Breast epithelium (tissue), 4 donors: Measurements from ENCODE around the gene NCOA1. TPM values are rescaled to one million over a fixed set of nuclear protein-coding genes. Genes with fewer than 3 reads are reported as not detected.

Experiments
- DNase-seq, 2 donors: peaks; one replicate each; pipeline ENCODE4 v3.0.0-alpha.2; 2019; ENCODE audit warnings: low spot score in 2 of 2
- H3K27ac ChIP-seq, 2 donors: fragments of 200-600 bp; sonication (generic) in 1 of 2; one replicate each; pipeline ENCODE4 v1.5.1; 2016 to 2019; ENCODE audit warnings: mild to moderate bottlenecking in 1 of 2
- H3K27me3 ChIP-seq, 2 donors: fragments of 200-600 bp; sonication (generic) in 1 of 2; one replicate each; pipeline versions ENCODE4 v1.5.1 to v1.6.0; 2017 to 2019; ENCODE audit warnings: control low read depth in 1 of 2, mild to moderate bottlenecking in 1 of 2
- H3K36me3 ChIP-seq: fragments of 200-600 bp; one replicate; pipeline ENCODE4 v1.5.1; 2019
- H3K4me1 ChIP-seq, 2 donors: fragments of 200-600 bp; sonication (generic); one replicate each; pipeline ENCODE4 v1.5.1; 2016 to 2019; ENCODE audit warnings: control low read depth in 1 of 2
- H3K4me3 ChIP-seq, 3 donors: fragments of 200-600 bp; sonication (generic); 1 replicate in 2 of 3; 2 replicates in 1 of 3; pipeline ENCODE4 v1.5.1; 2016 to 2019; ENCODE audit warnings: mild to moderate bottlenecking in 3 of 3, moderate library complexity in 2 of 3
- H3K9me3 ChIP-seq, 2 donors: fragments of 200-600 bp; sonication (generic) in 1 of 2; one replicate each; pipeline ENCODE4 v1.5.1; 2016 to 2019; ENCODE audit warnings: control low read depth in 1 of 2
- POLR2A ChIP-seq: fragments of 450-650 bp; IDR thresholded peaks from one replicate; pipeline ENCODE4 v1.6.1; 2016; ENCODE audit warnings: antibody characterized with exemption, mild to moderate bottlenecking, moderate library complexity
- POLR2AphosphoS5 ChIP-seq, 3 donors: sonication (generic); formaldehyde crosslinking; IDR thresholded peaks; one replicate each; pipeline ENCODE4 v1.6.1; 2017; ENCODE audit warnings: antibody characterized with exemption in 3 of 3
- intact Hi-C: fragments of 100-400 bp; cut with DNase I; formaldehyde crosslinking; loops from one replicate; pipeline ENCODE4 v1.15.1; 2023; ENCODE audit warnings: low total_unique reads
- total RNA-seq, 3 donors: library from RNA; depleted of rRNA; stranded (reverse); fragments of >200 nt; gene quantifications; one replicate each; pipeline ENCODE4 v1.1.0, GENCODE V29; 2016
- TF ChIP-seq, protein P1 (sequence below), 3 donors: fragments of 450-650 bp; IDR thresholded peaks; one replicate each; pipeline ENCODE4 v1.5.1; 2016 to 2017; ENCODE audit warnings: antibody characterized with exemption in 3 of 3, mild to moderate bottlenecking in 3 of 3, moderate library complexity in 3 of 3

The NCOA1 gene
- total RNA-seq, 3 donors from 2014 or later: 66.4 to 83.4 (median 69.2) TPM

DNA sequence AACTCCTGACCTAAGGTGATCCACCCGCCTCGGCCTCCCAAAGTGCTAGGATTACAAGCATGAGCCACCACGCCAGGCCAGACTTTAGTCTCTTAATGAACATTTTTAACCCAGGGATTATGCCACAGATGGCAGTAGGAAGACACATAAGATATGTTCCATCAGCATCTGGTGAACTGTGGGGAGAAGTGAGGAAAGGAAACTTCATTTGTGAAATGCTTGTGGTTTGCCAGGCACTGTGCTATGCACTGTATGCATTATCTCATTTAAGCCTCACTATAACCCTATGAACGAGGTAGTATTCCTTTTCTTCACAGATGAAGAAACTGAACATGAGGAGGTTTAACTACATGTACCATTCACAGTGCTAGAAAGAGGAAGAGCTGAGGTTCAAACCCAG is 272.8 kb downstream of the NCOA1 start:
- H3K4me1 ChIP-seq: no peaks in the 10 kb centered on the region
- H3K27ac ChIP-seq: no peak overlapping the region
- intact Hi-C loops: no loop called here
- TF ChIP-seq POLR2A (no peak), POLR2AphosphoS5 (IDR thresholded peaks at IDR 0.05) (no peak)
- TF ChIP-seq, protein P1, sequence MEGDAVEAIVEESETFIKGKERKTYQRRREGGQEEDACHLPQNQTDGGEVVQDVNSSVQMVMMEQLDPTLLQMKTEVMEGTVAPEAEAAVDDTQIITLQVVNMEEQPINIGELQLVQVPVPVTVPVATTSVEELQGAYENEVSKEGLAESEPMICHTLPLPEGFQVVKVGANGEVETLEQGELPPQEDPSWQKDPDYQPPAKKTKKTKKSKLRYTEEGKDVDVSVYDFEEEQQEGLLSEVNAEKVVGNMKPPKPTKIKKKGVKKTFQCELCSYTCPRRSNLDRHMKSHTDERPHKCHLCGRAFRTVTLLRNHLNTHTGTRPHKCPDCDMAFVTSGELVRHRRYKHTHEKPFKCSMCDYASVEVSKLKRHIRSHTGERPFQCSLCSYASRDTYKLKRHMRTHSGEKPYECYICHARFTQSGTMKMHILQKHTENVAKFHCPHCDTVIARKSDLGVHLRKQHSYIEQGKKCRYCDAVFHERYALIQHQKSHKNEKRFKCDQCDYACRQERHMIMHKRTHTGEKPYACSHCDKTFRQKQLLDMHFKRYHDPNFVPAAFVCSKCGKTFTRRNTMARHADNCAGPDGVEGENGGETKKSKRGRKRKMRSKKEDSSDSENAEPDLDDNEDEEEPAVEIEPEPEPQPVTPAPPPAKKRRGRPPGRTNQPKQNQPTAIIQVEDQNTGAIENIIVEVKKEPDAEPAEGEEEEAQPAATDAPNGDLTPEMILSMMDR (IDR thresholded peaks at IDR 0.05): no peak
- no peaks in the 10 kb centered on the region for H3K27me3 ChIP-seq
- peaks cover 3% of the 10 kb centered on the region for H3K36me3 ChIP-seq
- H3K9me3 ChIP-seq: no peaks in the 10 kb centered on the region
- DNase-seq: no peak
- no peak overlapping the region for H3K4me3 ChIP-seq

DNA sequence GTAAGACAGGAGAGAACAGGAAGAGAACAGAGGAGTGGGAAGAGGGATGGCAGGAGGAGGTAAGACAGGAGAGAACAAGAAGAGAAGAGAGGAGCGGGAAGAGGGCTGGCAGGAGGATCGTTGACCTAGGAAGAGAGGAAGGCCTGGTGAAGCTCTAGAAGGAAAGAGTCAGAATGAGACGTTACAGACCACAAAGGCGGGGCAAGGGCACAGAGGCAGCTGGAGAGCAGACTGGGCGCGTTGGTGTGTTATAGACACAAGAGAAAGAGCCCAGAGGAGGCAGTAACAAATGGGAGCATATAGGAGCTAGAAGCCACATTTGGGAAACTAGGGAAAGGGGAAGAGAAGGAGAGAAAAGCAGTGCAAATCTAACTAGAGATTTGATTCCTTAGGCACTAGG is 275.6 kb downstream of the NCOA1 start:
- no peak for DNase-seq
- H3K27me3 ChIP-seq: no peaks in the 10 kb centered on the region
- no peaks in the 10 kb centered on the region for H3K9me3 ChIP-seq
- no peak overlapping the region for H3K4me3 ChIP-seq
- no peaks in the 10 kb centered on the region for H3K4me1 ChIP-seq
- TF ChIP-seq, protein P1 (IDR thresholded peaks at IDR 0.05): no peak
- TF ChIP-seq POLR2AphosphoS5 (IDR thresholded peaks at IDR 0.05) (no peak), POLR2A (no peak)
- peaks cover 3% of the 10 kb centered on the region for H3K36me3 ChIP-seq
- intact Hi-C loops: no loop called here
- H3K27ac ChIP-seq: no peak overlapping the region

DNA sequence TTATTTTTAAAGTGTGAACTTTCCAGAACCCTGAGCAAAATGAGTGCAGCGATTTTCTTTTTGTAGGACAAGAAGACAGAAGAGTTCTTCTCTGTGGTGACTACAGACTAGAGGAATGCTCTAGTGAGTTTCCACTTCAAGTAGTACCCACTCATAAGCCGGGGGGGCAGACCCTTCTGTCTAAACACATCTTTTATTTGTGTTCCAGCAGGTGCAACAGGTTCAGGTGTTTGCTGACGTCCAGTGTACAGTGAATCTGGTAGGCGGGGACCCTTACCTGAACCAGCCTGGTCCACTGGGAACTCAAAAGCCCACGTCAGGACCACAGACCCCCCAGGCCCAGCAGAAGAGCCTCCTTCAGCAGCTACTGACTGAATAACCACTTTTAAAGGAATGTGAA is 277.0 kb downstream of the NCOA1 start:
- TF ChIP-seq, protein P1 (IDR thresholded peaks at IDR 0.05): no peak
- TF ChIP-seq POLR2AphosphoS5 (IDR thresholded peaks at IDR 0.05) (no peak), POLR2A (no peak)
- no peaks in the 10 kb centered on the region for H3K27me3 ChIP-seq
- H3K4me1 ChIP-seq: no peaks in the 10 kb centered on the region
- H3K9me3 ChIP-seq: no peaks in the 10 kb centered on the region
- H3K4me3 ChIP-seq: no peak overlapping the region
- no peak for DNase-seq
- intact Hi-C loops: no loop called here
- no peak overlapping the region for H3K27ac ChIP-seq
- H3K36me3 ChIP-seq: peaks cover 3% of the 10 kb centered on the region

DNA sequence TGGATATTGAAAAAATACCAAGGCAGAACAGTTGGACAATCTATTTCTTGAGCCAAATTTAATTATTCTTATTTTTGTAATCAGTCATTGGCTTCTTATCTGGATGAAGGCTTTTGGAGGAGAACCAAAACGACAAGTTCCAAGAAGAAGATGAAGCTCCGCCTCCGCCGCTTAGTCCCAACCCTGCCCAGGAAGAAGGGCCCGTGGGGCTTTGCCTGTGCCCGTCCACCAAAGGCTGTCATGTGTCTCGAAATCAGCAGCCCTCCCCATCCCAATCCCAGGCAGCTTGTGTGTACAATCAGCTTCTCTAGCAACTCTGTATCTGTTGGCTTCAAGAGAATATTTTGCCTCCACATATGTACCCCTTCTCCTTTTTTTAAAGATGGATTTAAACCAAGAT is 277.5 kb downstream of the NCOA1 start:
- intact Hi-C loops: no loop called here
- Histone ChIP-seq H3K4me1 (no peaks in the 10 kb centered on the region), H3K27ac (no peak overlapping the region), H3K27me3 (no peaks in the 10 kb centered on the region), H3K4me3 (no peak overlapping the region), H3K36me3 (peaks cover 3% of the 10 kb centered on the region), H3K9me3 (no peaks in the 10 kb centered on the region)
- TF ChIP-seq POLR2AphosphoS5 (IDR thresholded peaks at IDR 0.05): no peak
- TF ChIP-seq, protein P1 (IDR thresholded peaks at IDR 0.05): no peak
- no peak for TF ChIP-seq POLR2A
- no peak for DNase-seq

DNA sequence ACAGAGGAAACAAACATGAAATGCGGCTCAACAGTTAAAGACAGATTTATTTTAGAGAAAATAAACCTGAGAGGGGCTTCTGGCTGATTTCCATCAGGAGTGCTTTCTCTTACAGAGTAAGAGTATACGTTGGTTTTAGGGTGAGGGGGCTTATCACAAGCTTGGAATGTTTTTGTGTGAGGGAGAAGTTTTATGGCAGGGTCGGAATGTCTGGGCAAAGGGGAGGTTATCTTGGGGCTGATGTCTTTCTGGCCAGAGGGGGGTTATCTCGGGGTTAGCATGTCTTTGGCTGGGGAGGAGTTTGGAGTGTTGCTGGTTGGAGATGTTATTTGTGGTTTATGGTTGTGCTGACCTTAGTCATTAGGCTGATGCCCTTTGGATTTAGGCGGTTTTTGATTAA is 280.0 kb downstream of the NCOA1 start:
- no peaks in the 10 kb centered on the region for H3K4me1 ChIP-seq
- H3K27ac ChIP-seq: no peak overlapping the region
- H3K4me3 ChIP-seq: no peak overlapping the region
- H3K36me3 ChIP-seq: no peaks in the 10 kb centered on the region
- intact Hi-C loops: no loop called here
- TF ChIP-seq POLR2AphosphoS5 (IDR thresholded peaks at IDR 0.05): no peak
- no peak for TF ChIP-seq POLR2A
- TF ChIP-seq, protein P1 (IDR thresholded peaks at IDR 0.05): no peak
- H3K27me3 ChIP-seq: no peaks in the 10 kb centered on the region
- H3K9me3 ChIP-seq: no peaks in the 10 kb centered on the region
- DNase-seq: no peak
